ENCODE data around the gene FOXR1.

FOXR1 gene

GRCh38 chr11:119025541-119025940 is 54.0 kb downstream of the FOXR1 start:
- no peak for DNase-seq (ENCODE audit: low read depth in 1 of 2, low spot score in 1 of 2)

DNA sequence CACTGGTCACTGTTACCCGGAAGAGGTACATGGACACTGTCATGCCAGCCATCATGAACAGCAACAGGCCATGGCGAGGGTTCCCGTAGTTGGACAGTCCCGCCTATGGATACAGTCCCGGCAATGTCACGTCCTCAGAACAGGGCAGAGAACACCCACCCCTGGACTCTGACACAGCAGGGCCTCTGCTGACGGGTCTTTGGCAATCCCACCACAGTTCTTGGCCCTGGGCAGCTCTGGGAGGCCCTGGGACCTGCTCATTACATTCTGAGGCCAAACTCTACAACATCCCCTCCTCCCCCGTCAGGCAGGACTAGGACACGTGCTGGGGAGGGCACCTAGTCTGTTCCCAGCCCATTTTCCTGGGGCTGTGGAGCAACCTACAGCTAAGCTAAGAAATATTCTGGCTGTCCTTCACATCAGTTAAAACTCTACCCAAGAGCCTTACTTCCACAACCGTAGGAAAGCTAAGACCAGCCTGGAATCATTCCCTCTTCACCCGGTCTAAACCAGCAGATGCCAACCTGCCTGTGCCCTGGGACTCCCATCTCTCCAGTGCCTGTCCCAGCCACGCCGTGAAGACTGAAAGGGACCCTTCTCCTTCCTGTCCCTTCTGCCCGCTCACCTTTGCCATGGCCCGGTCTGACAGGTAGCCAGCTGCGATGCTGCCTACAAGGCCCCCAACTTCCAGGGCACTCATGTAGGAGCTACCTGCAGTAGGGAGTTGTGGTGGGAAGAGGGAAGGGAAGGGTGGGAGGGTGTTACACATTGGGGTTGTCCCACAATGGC is 54.6 kb downstream of the FOXR1 start:
- DNase-seq (ENCODE audit: low read depth in 1 of 2, low spot score in 1 of 2) = no peak

GRCh38 chr11:119026970-119027369 is 55.4 kb downstream of the FOXR1 start:
- no peak for DNase-seq (ENCODE audit: low read depth in 1 of 2, low spot score in 1 of 2)

GRCh38 chr11:119027561-119028345 is 56.2 kb downstream of the FOXR1 start:
- no peak for DNase-seq (ENCODE audit: low read depth in 1 of 2, low spot score in 1 of 2)

GRCh38 chr11:119028346-119029068 is 56.9 kb downstream of the FOXR1 start:
- DNase-seq (ENCODE audit: low read depth in 1 of 2, low spot score in 1 of 2) = no peak

DNA sequence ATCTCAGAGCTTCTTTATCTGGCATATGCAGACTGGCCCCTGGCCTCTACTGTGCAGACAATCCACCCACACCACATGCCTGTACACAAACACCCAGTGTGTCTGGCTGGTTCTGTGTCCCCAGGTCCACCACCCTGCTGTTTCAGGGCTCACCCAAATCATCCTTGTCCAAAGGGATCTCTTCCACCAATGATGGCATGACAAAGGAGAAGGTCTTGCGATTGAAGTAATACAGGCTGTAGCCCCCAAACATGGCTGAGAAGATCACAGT is 57.4 kb downstream of the FOXR1 start:
- DNase-seq (ENCODE audit: low read depth in 1 of 2, low spot score in 1 of 2) = no peak

DNA sequence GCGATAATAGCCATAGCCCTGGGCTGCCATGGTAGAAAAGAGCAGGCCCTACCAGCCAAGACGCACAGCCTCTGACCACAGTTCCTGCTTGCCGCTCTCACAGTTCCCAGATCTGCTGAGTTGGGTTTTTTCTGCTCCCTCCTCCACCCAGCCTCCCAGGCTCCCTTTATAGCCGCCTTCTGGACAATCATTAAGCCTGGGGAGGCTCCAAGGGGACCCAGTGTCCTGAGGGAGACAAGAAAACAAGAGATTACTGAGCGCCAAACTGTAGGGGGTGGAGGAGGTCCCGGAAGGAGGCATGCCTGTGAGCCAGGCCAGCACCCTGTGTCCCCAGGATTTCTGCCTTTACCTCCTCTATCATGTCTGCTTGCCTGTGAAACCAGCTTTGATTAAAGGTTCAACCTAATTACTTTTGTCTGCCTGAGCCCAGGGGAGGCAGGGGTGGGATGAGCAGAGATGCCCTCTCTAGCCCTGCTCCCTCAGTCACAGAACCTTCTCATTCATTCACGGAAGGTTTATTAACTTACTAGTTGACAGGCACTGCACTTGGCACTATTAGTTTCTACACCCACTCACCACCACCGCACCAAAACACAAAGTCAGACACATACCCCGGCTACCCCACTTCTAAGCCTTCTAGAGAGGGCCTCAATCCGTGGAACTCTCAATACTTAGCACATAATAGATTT is 57.9 kb downstream of the FOXR1 start:
- peak in 1 of 2 donors; percentile 43 for DNase-seq (ENCODE audit: low read depth in 1 of 2, low spot score in 1 of 2)

DNA sequence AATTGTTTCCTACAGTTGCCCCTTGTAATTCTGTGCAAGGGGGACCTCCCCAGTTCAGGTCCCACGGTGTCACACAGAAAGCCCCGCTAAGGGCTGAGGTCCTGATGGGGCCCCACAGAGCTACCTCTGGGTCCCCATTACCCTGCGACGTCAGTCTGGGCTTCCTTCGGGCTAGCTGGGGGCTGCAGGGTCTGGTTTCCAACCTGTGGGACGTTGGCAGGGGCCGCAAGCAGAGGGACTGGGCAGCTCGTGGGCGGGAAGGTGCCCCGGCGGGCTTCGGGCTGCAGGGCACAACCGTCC is 58.4 kb downstream of the FOXR1 start:
- DNase-seq (ENCODE audit: low read depth in 1 of 2, low spot score in 1 of 2) = no peak

GRCh38 chr11:119030329-119031047 is 58.9 kb downstream of the FOXR1 start, which contains the start of gene SLC37A4:
TSS of gene SLC37A4 (minus strand) at chr11:119030877.
- DNase-seq (ENCODE audit: low read depth in 1 of 2, low spot score in 1 of 2) = peak; percentile 91 to 96
